Skeletal muscle satellite cell (primary cell): Measurements from ENCODE around the gene MT1M.
"Not testable (repeated sequence)": the region's sequence is repeated elsewhere in the genome, so short reads cannot be mapped to it uniquely, and the experiment has no call there.

Experiments used
- H3K27me3 ChIP-seq: 2 replicates; pipeline ENCODE4 v1.7.0; 2013; ENCODE audit warnings: low read length; ENCODE audit not compliant: control insufficient read depth, insufficient read depth
- H3K36me3 ChIP-seq: 2 replicates; pipeline ENCODE4 v1.7.0; 2013; ENCODE audit warnings: mild to moderate bottlenecking, control low read depth, low read length; ENCODE audit not compliant: insufficient read depth
- H3K4me1 ChIP-seq: 2 replicates; pipeline ENCODE4 v1.7.0; 2013; ENCODE audit warnings: low read length; ENCODE audit not compliant: control insufficient read depth, insufficient read depth
- H3K4me2 ChIP-seq: 2 replicates; pipeline ENCODE4 v1.7.0; 2013; ENCODE audit warnings: mild to moderate bottlenecking, low read length
- H3K4me3 ChIP-seq: 2 replicates; pipeline ENCODE4 v1.7.0; 2013; ENCODE audit warnings: low read length
- H3K9ac ChIP-seq: 2 replicates; pipeline ENCODE4 v1.7.0; 2013; ENCODE audit warnings: mild to moderate bottlenecking, low read depth, low read length, moderate library complexity
- H3K9me3 ChIP-seq: replicated peaks from 2 replicates; pipeline ENCODE4 v1.7.0; 2013; ENCODE audit warnings: mild to moderate bottlenecking, control low read depth, low read length

Gene MT1M

DNA sequence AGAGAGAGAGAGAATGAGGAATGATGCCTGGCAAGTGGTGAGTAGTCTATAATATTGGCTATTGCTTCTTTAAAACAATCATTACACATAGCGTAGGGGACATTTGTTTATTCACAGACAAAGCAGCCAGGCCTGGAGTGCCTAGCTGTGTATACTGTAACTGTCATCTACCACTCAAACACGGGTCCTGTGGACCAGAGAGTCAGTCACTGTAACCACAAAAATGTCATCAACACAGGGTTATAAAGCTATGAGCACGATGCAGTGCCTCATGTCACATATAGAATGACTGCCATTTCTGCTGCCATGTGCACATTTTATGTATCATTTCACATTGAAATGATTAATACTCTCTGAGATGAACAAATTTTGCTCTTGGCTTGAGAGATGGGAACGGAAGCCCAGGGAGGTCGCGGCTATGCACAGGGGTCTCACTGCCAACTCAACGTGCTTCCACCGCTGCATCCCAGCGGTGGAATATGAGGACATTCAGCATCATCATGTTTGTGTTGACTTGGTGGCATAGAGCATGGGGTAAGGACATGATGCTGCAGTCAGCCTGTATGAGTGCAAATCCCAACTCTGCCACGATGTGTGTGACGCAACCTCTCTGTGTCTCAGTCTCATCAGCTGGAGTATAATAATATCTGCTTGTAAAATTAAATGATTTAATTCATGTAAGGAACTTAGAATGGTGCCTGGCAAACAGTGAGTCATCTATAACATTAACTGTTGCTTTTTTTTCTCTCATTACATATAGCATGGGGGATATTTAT lies 40.5 kb downstream of the MT1M start:
- peaks cover 35% of the 10 kb centered on the region for H3K27me3 ChIP-seq
- no peak overlapping the region for H3K9ac ChIP-seq
- H3K4me2 ChIP-seq = no peak overlapping the region
- no peaks in the 10 kb centered on the region for H3K36me3 ChIP-seq
- peaks cover 1% of the 10 kb centered on the region for H3K4me1 ChIP-seq
- H3K9me3 ChIP-seq = no peaks in the 10 kb centered on the region
- H3K4me3 ChIP-seq = no peak overlapping the region

- H3K4me3 ChIP-seq = no peak overlapping the region
- no peak overlapping the region for H3K4me2 ChIP-seq
- H3K4me1 ChIP-seq = no peaks in the 10 kb centered on the region
- H3K36me3 ChIP-seq = no peaks in the 10 kb centered on the region
- H3K27me3 ChIP-seq = peaks cover 25% of the 10 kb centered on the region
- no peaks in the 10 kb centered on the region for H3K9me3 ChIP-seq
- no peak overlapping the region for H3K9ac ChIP-seq
These were observed 41.5 kb downstream of the MT1M start for GRCh38 chr16:56673921-56674320.

- H3K9ac ChIP-seq, H3K9me3 ChIP-seq, H3K4me3 ChIP-seq, H3K36me3 ChIP-seq, H3K4me1 ChIP-seq, H3K4me2 ChIP-seq: not testable (repeated sequence)
- H3K27me3 ChIP-seq = peaks cover 18% of the 10 kb centered on the region
These were observed 42.1 kb downstream of the MT1M start for GRCh38 chr16:56674570-56674969.

- no peaks in the 10 kb centered on the region for H3K4me1 ChIP-seq
- no peaks in the 10 kb centered on the region for H3K9me3 ChIP-seq
- H3K9ac ChIP-seq = no peak overlapping the region
- no peak overlapping the region for H3K4me2 ChIP-seq
- no peak overlapping the region for H3K4me3 ChIP-seq
- H3K36me3 ChIP-seq = no peaks in the 10 kb centered on the region
- H3K27me3 ChIP-seq = peaks cover 7% of the 10 kb centered on the region
These were observed 43.3 kb downstream of the MT1M start for GRCh38 chr16:56675685-56676210.

- H3K9ac ChIP-seq = no peak overlapping the region
- H3K4me2 ChIP-seq = no peak overlapping the region
- H3K9me3 ChIP-seq = no peaks in the 10 kb centered on the region
- no peak overlapping the region for H3K4me3 ChIP-seq
- no peaks in the 10 kb centered on the region for H3K36me3 ChIP-seq
- peaks cover 5% of the 10 kb centered on the region for H3K4me1 ChIP-seq
- no peaks in the 10 kb centered on the region for H3K27me3 ChIP-seq
These were observed 45.0 kb downstream of the MT1M start for GRCh38 chr16:56677474-56677873.

GRCh38 chr16:56679078-56679730 lies 46.7 kb downstream of the MT1M start:
- Histone ChIP-seq H3K4me1 (peaks cover 20% of the 10 kb centered on the region), H3K4me2 (no peak overlapping the region), H3K4me3 (no peak overlapping the region), H3K9me3 (no peaks in the 10 kb centered on the region), H3K9ac (no peak overlapping the region), H3K36me3 (no peaks in the 10 kb centered on the region), H3K27me3 (no peaks in the 10 kb centered on the region)

DNA sequence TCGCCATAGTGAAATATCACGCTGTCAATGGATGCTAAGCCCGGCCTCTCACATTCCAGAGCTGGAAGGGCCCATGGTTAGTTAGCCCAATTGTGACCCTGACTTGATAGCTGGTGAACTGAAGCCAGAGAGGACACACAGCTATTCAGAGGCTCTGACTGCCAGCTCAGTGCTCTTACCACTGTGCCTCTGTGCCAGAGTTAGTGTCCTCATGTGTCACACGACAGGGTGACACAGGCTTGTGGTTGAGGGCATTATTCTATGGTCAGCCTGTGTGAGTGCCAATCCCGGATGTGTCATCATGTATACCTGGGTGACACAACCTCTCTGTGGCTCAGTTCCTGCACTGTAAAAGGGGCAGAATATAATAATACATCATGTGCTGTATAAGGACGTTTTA lies 47.4 kb downstream of the MT1M start:
- Histone ChIP-seq H3K36me3 (no peaks in the 10 kb centered on the region), H3K9ac (no peak overlapping the region), H3K4me2 (no peak overlapping the region), H3K4me3 (no peak overlapping the region), H3K27me3 (no peaks in the 10 kb centered on the region), H3K9me3 (no peaks in the 10 kb centered on the region), H3K4me1 (peaks cover 25% of the 10 kb centered on the region)

GRCh38 chr16:56681939-56682702 lies 49.7 kb downstream of the MT1M start, which contains the start of gene MT1X:
MT1X (plus strand) TSS chr16:56682470; CDS start chr16:56682541, 71 bp downstream.
- Histone ChIP-seq H3K4me2 (peak within 1 kb of the TSS; percentile 87), H3K9ac (peak within 1 kb of the TSS; percentile 81), H3K4me3 (peak within 1 kb of the TSS; percentile 72), H3K27me3 (no peaks in the 10 kb centered on the region), H3K36me3 (no peaks in the 10 kb centered on the region), H3K9me3 (no peaks in the 10 kb centered on the region), H3K4me1 (peaks cover 25% of the 10 kb centered on the region)

- Histone ChIP-seq H3K4me1 (peaks cover 25% of the 10 kb centered on the region), H3K27me3 (no peaks in the 10 kb centered on the region), H3K4me2 (peak overlapping the region; percentile 87), H3K9ac (peak overlapping the region; percentile 81), H3K36me3 (no peaks in the 10 kb centered on the region), H3K4me3 (peak overlapping the region; percentile 72), H3K9me3 (no peaks in the 10 kb centered on the region)
These were observed 50.4 kb downstream of the MT1M start for GRCh38 chr16:56682703-56683397.
